GM19463 (cell line): ENCODE data around the gene DCAF8L2.
"Not testable (repeated sequence)": the region's sequence is repeated elsewhere in the genome, so short reads cannot be mapped to it uniquely, and the experiment has no call there.

Source experiments
- ATAC-seq: cut with Tn5 transposase; IDR thresholded peaks from one replicate; pipeline ENCODE4 v1.9.1; 2021; ENCODE audit warnings: mild to moderate bottlenecking, moderate library complexity; ENCODE audit not compliant: unreplicated experiment

Gene DCAF8L2

DNA sequence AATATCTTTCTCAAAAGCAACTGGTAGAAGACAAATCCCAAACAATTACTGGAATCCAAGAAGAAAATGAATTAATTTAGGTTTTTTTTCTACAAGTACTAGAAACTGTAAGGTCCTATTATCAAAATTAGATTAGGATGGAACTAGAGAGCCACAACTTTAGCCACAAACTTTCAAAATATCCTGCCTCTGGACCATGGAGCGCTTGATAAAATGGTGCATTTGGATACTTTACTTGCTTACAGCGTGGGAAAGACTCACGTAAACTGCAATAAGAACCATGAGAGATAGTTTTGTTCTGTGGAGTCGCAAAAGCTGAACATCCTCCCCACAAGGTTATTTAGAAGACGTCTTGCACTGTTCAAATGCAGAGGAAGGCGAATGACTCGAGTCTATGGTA lies at the start of gene DCAF8L2:
Gene DCAF8L2, plus strand, starts transcription at position 301 of the 400 bp plus-strand sequence. CDS start 156,552 bp downstream, outside the sequence.
- ATAC-seq, result no peak

DNA sequence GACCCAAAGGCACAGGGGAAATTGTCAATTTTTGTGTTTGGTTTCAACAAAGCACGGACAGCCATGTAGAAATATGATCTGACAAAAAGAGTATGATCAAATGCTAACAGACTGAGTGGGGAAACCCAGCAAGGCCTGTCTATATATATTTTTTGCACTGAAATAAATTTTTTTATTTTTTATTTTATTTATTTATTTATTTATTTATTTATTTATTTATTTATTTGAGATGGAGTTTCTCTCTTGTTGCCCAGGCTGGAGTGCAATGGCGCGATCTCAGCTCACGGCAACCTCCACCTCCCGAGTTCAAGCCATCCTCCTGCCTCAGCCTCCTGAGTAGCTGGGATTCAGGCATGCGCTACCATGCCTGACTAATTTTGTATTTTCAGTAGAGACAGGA lies 49.0 kb upstream of the DCAF8L2 start:
- not testable (repeated sequence) for ATAC-seq

DNA sequence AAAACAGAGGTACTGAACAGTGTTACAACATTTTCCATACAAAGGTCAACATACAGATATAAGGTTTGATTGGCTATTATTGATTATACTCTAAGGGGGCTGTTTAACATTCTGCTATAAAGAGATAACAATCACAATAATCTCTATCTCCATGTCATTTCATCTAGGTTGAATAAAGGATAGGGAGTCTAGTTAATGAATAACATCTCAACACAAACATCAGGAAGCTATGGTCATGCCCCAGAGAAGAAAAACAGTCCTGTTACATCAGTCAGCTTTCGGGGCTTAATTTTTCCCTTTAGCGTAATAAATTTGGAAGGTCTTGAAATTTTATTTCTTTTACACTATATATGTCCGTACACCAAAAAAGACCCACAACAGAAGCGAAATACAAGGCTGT lies 41.5 kb upstream of the DCAF8L2 start:
- no peak for ATAC-seq

DNA sequence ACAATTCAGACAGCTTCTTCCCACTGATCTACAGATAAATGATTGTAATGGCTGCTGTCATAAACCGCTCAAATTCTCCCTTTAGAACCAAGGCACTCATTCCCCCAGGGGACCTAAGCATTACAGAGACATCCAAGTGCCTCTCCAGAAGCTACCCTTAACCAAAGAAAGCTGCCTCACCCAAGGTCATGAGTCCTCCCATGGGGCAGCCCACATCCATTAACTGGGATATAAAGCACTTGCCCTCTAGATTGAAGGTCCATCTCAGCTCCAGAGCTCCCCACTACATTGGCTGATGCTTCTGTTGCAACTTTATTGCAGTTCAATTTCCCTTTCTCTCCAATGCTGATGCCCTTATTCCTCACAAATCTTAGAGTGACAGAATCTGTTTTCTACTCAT lies 40.5 kb upstream of the DCAF8L2 start:
- ATAC-seq, result no peak

DNA sequence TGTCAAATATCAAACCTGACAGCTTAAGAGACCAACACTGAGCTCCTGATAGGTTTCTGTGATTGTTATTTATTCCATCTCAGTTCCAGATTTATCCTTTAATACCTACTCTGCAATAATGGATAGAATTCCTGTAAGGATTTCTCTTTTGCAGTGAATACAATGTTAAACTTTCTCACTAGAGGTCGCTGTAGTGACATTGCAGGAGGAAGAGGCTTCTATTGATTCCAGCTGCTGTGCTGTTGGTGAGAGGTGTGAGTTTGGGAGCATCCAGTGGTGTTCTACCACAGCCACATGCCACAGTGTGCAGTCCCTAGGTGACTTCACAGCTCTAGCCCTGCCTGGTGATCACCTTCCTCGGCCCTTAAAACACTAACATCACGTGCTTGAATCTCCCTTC lies 34.6 kb upstream of the DCAF8L2 start:
- no peak for ATAC-seq

DNA sequence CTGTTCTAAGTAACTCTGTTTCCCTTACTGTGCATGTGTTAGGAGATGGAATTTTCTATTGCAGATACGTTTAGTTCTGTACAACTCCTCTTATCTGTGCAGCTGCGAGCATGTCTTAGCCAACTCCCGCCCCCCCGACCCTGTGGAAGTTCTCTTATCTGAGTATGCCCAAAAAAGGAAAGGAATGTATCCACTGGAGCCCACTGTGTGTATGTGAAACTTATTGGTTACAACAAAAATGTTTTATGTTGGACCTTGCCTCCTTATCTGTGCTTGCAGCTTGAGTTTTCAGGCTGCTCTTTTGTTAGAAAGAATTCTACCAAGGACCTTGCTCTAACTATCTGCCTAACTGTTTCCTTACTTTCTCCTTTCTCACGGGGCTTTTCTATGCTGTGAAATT lies 24.2 kb upstream of the DCAF8L2 start:
- no peak for ATAC-seq

DNA sequence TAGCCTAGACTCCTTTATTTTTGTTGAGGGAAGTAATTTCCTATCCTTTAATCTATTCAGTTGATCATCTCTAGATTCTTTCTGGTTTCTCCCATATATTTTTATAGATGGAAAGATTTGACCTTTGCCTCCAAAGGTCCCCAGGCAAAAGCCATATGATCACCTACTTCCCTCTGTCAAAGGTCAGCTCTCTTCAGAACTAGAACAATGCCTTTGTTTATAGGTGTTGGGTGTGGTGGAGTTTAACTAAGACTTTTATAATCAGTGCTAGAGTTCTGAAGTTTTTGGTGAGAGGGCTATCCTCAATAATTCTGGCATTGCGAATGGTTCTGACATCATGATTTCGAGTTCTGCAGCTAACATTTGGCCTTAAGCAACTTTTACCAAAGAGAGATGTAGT lies 19.0 kb upstream of the DCAF8L2 start:
- no peak for ATAC-seq

DNA sequence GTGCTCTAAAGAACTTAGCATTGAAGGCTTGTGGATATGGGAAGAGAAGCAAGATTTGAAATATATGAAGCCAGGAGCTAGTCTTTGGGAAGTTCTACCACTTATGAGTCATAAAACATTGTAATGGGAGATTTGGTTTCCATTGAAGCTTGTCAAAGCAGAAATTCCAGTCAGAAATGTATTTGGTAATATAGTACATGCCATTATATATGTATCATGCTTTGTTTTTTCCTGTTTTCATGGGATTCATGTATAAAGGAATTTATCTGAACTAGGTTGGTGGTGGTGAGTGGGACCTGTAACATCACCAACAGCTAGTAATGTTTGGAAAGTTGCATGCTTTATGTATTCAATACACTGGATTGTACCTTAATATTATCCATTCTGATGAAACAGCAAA lies 14.6 kb upstream of the DCAF8L2 start:
- ATAC-seq, result no peak

DNA sequence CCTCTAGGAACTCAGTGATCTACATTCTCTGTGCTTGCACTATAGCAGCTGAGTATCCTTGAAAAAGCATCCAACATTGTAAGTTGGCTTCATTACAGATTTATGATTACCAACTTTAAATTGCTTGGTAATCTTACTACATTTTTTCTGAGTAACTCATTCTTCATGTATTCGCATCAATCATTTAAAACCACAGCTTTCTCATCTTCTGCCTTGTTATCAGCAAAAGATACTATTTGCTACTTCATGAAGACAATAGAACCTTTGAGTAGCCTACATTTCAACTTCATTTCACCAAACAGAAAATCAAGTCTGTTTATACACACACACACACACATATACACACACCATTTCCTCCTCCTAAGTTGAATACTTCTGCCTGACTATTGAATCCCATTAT lies 6.2 kb upstream of the DCAF8L2 start:
- no peak for ATAC-seq

DNA sequence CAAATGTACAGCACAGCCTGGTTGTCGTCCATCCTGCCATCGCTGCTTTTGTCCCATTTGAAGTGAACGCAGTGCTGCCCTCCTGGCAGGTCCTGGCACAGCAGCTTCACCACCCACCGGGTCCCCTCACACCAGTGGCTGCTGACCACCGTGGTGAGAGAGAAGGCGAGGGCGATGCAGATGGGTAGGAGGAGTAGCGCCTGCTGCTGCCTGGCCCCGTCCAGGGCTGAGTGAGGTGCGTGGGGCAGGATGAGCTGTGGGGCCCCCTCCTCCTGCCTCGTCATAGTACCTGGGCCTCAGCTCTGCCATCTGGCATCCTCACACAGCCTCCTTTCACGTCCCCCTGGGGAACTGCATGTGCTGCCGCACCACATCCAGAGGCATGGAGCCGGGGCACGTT lies 1.8 kb downstream of the DCAF8L2 start:
- ATAC-seq, result no peak

DNA sequence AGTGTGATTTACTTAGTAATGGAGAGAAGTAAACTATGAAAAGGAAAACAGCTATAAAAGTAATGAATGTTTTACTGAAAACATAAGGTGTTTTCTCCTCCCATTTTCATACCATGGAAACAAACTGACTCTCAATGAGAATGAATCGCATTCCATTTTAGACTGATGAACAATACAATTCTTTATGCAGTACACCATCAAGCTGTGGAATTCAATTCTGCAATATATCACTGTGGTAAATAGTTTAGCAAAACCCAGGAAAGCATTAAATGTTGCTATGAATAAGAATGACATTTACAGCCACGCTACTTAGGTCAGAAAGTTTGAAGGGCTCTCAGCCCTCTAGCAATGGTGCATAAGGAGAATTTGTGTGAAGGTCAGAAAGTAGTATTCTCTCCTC lies 7.4 kb downstream of the DCAF8L2 start:
- no peak for ATAC-seq

DNA sequence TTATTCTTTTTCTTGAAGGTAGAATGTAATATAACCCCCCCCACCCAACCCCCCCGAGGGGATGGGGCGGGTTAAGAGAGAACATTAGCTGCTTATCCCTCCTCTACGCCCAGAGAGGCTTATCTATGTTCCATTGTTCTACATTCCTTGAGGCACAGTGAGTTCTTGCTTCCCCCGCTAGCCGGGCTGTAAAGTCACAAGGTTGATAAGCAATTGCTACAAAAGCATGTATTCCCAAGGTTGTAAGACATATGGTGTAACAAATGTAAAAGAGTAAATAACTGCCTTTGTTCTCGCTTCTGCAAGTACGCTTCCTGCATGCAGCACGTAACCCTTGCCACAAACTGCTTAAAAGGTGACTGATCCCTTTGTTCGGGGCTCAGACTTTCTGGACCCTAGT lies 8.2 kb downstream of the DCAF8L2 start:
- no peak for ATAC-seq

DNA sequence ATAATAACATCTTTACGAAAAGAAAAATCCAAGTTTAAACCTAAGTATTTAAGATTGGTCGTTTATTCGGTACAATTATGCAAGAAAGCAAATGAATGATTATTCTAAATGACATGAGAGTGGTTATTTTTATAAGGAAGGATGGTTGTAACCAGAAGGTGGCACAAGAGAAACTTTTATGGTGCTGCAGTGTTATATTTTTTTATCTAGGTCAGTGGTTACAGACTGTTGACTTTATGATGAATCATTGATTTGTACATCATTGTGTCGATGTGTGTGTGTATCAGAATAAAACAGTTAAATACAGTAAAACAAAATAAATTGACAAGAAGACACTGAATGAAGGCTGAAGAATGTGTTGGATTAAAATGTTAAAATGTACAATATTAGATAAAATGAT lies 9.8 kb downstream of the DCAF8L2 start:
- no peak for ATAC-seq

DNA sequence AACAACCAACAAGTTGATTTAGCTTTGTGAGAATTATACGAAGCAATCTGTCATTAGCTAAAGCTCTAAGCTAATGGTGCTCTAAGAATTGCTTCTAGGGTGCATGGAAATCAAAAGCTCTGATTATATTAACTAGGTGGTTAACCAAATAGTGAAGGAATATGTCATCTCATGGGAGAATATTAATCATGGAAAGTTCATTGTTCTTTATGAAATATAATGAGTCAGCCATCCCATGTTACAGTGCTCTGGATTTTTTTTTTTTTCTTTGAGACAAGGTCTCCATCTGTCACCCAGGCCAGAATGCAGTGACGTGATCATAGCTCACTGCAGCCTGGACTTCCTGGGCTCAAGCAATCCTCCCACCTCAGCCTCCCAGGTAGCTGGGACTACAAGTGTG lies 10.5 kb downstream of the DCAF8L2 start:
- ATAC-seq, result no peak

DNA sequence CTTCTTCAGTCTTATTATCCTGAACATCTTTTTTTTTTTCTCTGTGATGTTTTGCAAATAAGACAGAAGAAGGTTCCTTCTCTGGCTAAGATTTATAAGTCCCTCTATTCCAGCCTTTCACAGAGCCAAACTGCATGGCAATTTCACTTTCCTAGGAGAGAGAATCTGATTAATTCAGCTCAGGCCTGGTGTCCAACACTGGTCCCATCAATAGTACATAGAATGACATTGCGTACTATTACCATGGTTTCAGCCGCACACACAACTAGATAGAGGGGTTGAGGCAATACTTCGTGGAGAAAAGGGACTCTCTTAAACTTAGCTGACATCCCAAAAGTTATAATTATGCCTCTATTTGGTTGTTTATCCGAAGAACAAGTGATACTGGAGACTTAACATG lies 18.5 kb downstream of the DCAF8L2 start:
- ATAC-seq, result no peak

DNA sequence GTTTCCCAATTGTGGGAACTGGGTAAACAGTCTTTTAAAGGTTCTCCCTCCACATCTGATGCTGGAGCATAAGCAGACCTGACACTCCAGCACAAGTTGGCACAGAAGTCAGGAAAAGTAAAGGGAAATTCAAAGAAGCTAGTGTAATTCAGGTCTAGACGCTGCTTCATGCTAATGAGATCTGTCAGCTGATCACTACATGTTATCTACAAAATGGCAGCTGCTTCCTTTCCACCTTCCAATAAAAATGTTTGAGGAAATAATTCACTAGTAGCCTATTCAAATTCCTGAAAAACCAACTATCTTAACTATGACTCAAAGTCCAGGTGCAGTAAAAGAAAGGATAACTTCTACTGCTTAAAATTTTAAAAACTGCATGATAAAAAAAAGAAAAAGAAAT lies 29.3 kb downstream of the DCAF8L2 start:
- ATAC-seq, result no peak

DNA sequence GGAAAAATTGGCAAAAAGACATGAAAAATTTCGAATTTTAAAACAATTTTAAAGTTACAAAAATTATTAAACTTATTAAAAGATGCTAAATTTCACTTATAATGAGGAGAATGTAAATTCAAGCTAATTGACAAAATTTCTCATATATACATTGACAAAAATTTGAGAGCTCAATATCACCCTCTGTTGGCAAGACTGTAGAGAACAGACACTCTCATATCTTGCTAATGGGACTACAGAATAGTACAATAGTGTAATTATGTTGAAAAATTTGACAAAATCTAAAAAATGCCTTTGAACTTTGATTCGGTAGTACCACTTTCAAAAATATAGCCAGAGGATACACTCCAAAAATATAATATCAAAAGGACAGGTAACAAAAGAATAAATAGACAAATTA lies 29.8 kb downstream of the DCAF8L2 start:
- ATAC-seq, result no peak

DNA sequence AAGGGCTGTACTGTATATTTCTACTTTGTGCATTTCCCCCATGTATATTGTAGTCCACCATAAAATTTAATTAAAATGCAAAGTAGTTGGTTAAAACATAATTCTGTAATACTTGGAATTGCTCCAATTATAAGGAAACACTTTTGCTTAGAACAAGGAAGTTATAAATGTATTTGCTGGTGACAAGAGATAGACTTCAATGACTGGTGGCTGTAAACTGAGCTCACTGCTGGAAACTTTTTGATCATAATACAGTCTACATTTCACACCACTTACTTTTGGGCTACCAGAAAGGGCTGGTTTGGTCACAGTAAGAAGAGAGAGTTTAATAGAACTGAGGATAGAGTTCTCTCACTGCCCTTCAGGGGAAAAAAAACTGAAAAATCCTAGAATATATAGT lies 32.7 kb downstream of the DCAF8L2 start:
- ATAC-seq, result no peak

DNA sequence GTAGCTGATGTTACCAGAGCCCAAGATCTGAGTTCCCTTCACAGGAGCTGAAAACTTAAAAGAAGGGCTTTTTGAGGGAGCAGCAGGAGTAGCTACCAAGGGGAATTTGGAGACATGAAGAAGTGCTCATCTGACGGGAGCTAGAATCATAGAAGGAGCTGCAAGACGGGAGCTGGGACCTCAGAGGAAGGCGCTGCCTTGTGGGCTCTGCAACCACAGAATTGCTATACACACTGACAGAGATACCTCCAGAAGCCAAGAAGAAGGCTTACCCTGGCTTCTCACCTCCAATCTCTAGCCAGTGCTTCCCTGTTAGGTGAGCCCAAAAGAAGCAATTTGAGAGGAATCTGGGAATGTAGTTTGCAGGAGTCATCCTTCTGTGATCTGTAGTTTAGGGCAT lies 35.9 kb downstream of the DCAF8L2 start:
- no peak for ATAC-seq

DNA sequence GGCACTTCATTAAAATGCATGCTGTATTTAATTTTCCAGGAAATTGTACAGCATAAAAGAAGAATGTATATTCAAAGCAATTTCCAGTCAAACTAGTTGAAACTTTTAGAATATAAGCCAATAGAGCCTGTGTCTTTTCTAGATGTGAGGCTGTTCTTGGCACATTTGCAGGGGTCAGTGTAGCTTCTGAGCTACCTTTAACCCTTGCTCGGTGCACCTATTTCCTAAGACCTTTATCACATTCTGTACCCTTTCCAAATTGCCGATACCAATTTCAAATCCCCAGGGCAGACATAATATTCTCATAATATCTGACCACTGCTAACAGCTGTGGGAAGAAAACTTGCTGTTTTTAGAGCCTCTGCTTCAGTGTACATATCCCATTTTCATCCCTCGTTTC lies 43.2 kb downstream of the DCAF8L2 start:
- ATAC-seq, result no peak

DNA sequence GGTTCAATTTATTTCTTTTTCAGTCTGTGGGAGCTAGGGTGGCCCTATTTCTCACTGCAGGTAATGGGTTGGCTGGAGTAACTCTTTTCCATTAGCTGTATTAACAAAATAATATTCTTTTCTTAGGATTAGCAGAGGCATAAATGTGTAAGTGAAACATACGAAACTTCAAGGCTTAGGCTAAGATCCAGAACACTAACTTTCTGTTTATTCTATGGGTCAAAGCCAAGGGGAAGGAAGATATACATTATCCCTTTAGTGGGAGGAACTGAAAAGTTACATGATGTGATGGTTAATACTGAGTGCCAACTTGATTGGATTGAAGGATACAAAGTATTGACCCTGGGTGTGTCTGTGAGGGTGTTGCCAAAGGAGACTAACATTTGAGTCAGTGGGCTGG lies 66.4 kb downstream of the DCAF8L2 start:
- ATAC-seq, result no peak

DNA sequence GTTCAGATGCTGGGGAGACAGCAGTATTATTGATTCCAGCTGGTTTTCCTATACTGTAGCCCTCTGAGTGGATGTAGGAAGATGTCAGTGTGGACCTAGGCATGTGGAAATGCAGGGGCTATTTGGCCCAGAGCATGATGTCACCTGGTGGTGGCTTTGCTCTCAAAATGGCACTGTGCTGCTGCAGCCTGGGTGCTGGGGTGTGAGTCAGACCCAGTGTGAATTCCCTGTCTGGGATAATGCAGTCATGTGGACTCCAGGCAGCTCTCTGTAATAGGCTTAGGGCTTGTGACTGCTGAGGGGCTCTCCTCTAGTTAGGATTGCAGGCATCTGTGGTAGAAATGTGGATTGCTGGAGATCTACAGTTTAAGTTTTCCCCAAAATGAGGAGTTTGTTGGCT lies 70.7 kb downstream of the DCAF8L2 start:
- no peak for ATAC-seq

DNA sequence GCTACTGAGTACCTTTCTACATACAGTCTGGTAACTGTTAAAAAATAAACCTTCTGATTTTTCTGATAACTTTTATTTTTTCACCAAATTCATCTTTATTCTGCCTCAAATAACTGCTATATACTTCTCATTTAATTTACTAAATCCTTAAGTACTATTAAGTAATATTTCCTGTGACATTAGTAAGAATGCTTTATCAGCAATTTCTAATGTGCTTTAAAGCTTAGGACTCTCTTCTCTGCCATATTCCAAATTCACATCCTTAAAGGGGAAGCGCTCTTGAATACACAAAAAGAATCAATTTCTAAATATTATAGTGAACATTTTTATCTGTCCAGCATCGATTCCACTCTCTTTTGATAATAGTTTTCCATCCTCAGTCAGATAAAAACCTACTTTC lies 81.1 kb downstream of the DCAF8L2 start:
- ATAC-seq, result no peak

DNA sequence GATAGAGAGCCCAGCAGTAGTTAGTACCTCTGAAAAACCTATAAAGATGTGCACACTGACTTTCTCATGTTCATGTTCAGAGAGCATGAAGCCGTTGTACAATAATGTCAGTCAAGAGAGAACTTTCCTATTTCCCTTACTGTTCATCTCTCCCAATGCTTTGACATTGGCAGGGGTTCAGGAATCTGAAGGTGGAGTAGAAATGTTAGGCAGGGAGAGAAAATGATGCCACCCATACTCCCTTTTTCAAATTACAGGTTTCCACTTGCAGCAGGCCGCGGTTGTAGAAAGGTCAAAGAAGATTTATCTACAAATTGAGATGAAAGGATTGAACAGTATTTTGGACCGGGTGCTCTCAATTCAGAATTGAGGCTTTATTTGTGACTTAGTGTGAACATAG lies 84.3 kb downstream of the DCAF8L2 start:
- no peak for ATAC-seq
